Heart left ventricle (tissue), 16 donors: ENCODE results near the gene CTNNA1. TPM values are rescaled to one million over a fixed set of nuclear protein-coding genes. Genes with fewer than 3 reads are reported as not detected.

ENCODE experiments used
- ATAC-seq, 4 donors: fragments of 200-7000 bp; cut with Tn5 transposase; one replicate each; pipeline ENCODE4 v1.9.1; 2020 to 2022; ENCODE audit warnings: moderate library complexity in 4 of 4, mild to moderate bottlenecking in 3 of 4, moderate number of reproducible peaks in 1 of 4
- DNase-seq, 5 donors: peaks; one replicate each; pipeline ENCODE4 v3.0.0-alpha.2; 2020
- H3K27ac ChIP-seq, 12 donors: fragments of 200-600 bp; sonication (generic) in 4 of 12; one replicate each; pipeline versions ENCODE4 v1.5.0 to v1.8.0; 2016 to 2022; ENCODE audit warnings: mild to moderate bottlenecking in 2 of 12
- H3K27me3 ChIP-seq, 9 donors: fragments of 200-600 bp; sonication (generic) in 2 of 9; one replicate each; pipeline versions ENCODE4 v1.5.1 to v1.8.0; 2016 to 2022; ENCODE audit warnings: mild to moderate bottlenecking in 3 of 9
- H3K36me3 ChIP-seq, 9 donors: fragments of 200-600 bp; sonication (generic) in 2 of 9; one replicate each; pipeline versions ENCODE4 v1.5.0 to v1.8.0; 2018 to 2022; ENCODE audit warnings: mild to moderate bottlenecking in 2 of 9
- H3K4me1 ChIP-seq, 12 donors: fragments of 200-600 bp; sonication (generic) in 4 of 12; one replicate each; pipeline versions ENCODE4 v1.5.0 to v1.8.0; 2016 to 2022; ENCODE audit warnings: mild to moderate bottlenecking in 3 of 12
- H3K4me3 ChIP-seq, 12 donors: fragments of 200-600 bp; sonication (generic) in 4 of 12; one replicate each; pipeline versions ENCODE4 v1.5.0 to v1.8.0; 2017 to 2022; ENCODE audit warnings: mild to moderate bottlenecking in 9 of 12, moderate library complexity in 4 of 12
- H3K9me3 ChIP-seq, 12 donors: fragments of 200-600 bp; sonication (generic) in 4 of 12; one replicate each; pipeline versions ENCODE4 v1.5.0 to v1.8.0; 2016 to 2022; ENCODE audit warnings: mild to moderate bottlenecking in 1 of 12
- POLR2A ChIP-seq, 2 donors: fragments of 450-650 bp; IDR thresholded peaks; one replicate each; pipeline ENCODE4 v1.6.1; 2017; ENCODE audit warnings: antibody characterized with exemption in 2 of 2, mild to moderate bottlenecking in 2 of 2, moderate library complexity in 2 of 2
- whole genome bisulfite sequencing, 4 donors: extraction: QIAGEN DNeasy Blood & Tissue Kit in 2 of 4; methylation state at CpG; one replicate each; pipeline versions ENCODE4 v1.1.5 to v1.1.7; 2013 to 2018; 5-methylcytosine and 5-hydroxymethylcytosine counted together
- intact Hi-C, 10 donors: fragments of 100-400 bp; cut with DNase I; formaldehyde crosslinking; loops; one replicate each; pipeline versions ENCODE4 v1.11.1 to v1.14.2; 2022
- polyA plus RNA-seq, 2 donors: library from polyadenylated mRNA; stranded (reverse); fragments of 200-250 nt; gene quantifications; one replicate each; pipeline ENCODE4 v1.2.3, GENCODE V29; 2013
- total RNA-seq, 9 donors: library from RNA; depleted of rRNA in 2 of 9; stranded (reverse); fragments of >200 nt in 2 of 9; fragmentation: NEBNext Ultra II Directional in 3 of 9; extraction: Animal tissue kit (Norgen Biotek cat#: 25700) in 3 of 9; gene quantifications; one replicate each; pipeline versions ENCODE4 v1.1.0 to v1.2.4, GENCODE V29; 2016 to 2023
- TF ChIP-seq, protein P1 (sequence below), 12 donors: fragments of 200-600 bp; sonication (generic) in 4 of 12; IDR thresholded peaks; one replicate each; pipeline versions ENCODE4 v1.5.0 to v1.8.0; 2018 to 2022; ENCODE audit warnings: antibody characterized with exemption in 12 of 12, mild to moderate bottlenecking in 5 of 12
- donor health status: ischemic (EF 13 %, LVEDD 7.1; RV severe dilation, severe dysfunction).
- donor health status: healthy with polysubstance abuse.
- donor health status: DM: no; HTN: yes; CAD: no.
- donor health status: DM: no; HTN: no; CAD: no.
- donor health status: ischemic (EF 25% LVEDD 6.9; RV normal size, moderate dysfunction).
- donor health status: ischemic (EF 25% LVEDD 5.7; RV mildly dilated, moderate dysfunction).
- donor health status: healthy.
- donor health status: DM: yes; HTN: yes; CAD: no.
- donor health status: ischemic (EF 35%, LVEDD 5.7; RV mildly dilated, moderate dysfunction).
- donor health status: nonischemic (EF 11% LVEDD 7.7; RV severe dilation, severe dysfunction).
- donor health status: DM: yes; HTN: yes; CAD: no.
- donor health status: PGD.
- donor health status: ischemic (EF 29% LVEDD 5.4; RV normal size, mild dysfunction).
- donor health status: nonischemic (EF 23%, LVEDD 6.1; RV moderate dilation, normal function).

Gene CTNNA1
- total and polyA plus RNA-seq, 11 donors, result 140 to 460 (median 399) TPM

- ATAC-seq, result peak in 2 of 4 donors; percentile 15 to 33
- peaks cover 0 to 82% (median 51%) of the 10 kb centered on the region in 12 donors for H3K4me1 ChIP-seq
- no peak for TF ChIP-seq POLR2A (IDR thresholded peaks at IDR 0.05)
- TF ChIP-seq, protein P1, sequence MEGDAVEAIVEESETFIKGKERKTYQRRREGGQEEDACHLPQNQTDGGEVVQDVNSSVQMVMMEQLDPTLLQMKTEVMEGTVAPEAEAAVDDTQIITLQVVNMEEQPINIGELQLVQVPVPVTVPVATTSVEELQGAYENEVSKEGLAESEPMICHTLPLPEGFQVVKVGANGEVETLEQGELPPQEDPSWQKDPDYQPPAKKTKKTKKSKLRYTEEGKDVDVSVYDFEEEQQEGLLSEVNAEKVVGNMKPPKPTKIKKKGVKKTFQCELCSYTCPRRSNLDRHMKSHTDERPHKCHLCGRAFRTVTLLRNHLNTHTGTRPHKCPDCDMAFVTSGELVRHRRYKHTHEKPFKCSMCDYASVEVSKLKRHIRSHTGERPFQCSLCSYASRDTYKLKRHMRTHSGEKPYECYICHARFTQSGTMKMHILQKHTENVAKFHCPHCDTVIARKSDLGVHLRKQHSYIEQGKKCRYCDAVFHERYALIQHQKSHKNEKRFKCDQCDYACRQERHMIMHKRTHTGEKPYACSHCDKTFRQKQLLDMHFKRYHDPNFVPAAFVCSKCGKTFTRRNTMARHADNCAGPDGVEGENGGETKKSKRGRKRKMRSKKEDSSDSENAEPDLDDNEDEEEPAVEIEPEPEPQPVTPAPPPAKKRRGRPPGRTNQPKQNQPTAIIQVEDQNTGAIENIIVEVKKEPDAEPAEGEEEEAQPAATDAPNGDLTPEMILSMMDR (IDR thresholded peaks at IDR 0.05), result peak; percentile 36 to 68 (median 50)
These were observed 36.6 kb downstream of the CTNNA1 start for GRCh38 chr5:138789771-138790242.

GRCh38 chr5:138790684-138791083 lies 37.5 kb downstream of the CTNNA1 start:
- Histone ChIP-seq H3K9me3 (no peaks in the 10 kb centered on the region), H3K4me3 (no peak overlapping the region), H3K4me1 (peaks cover 0 to 88% (median 51%) of the 10 kb centered on the region in 12 donors), H3K27me3 (no peaks in the 10 kb centered on the region), H3K36me3 (peaks cover 0 to 26% (median 15%) of the 10 kb centered on the region in 9 donors), H3K27ac (peak overlapping the region in 3 of 12 donors; percentile 5 to 20 (median 18))
- intact Hi-C loops, result no loop called here
- TF ChIP-seq, protein P1 (IDR thresholded peaks at IDR 0.05), result no peak
- TF ChIP-seq POLR2A (IDR thresholded peaks at IDR 0.05), result no peak
- peak in 3 of 4 donors; percentile 35 to 65 (median 48) for ATAC-seq
- no peak for DNase-seq
- 38 to 57% (median 43%) methylated on average over 1 of the region's 1 CpG for WGBS, 4 donors

More at GRCh38 chr5:138789771-138790242, 36.6 kb downstream of the CTNNA1 start:
- H3K4me3 ChIP-seq, result no peak overlapping the region
- no peaks in the 10 kb centered on the region for H3K9me3 ChIP-seq
- intact Hi-C loops, result no loop called here
- no peak for DNase-seq
- no peak overlapping the region for H3K27ac ChIP-seq
- peaks cover 0 to 33% (median 17%) of the 10 kb centered on the region in 9 donors for H3K36me3 ChIP-seq
- H3K27me3 ChIP-seq, result no peaks in the 10 kb centered on the region

- Histone ChIP-seq H3K4me1 (peaks cover 0 to 90% (median 55%) of the 10 kb centered on the region in 12 donors), H3K27ac (no peak overlapping the region), H3K27me3 (no peaks in the 10 kb centered on the region), H3K36me3 (peaks cover 0 to 11% (median 0%) of the 10 kb centered on the region in 9 donors), H3K9me3 (no peaks in the 10 kb centered on the region), H3K4me3 (no peak overlapping the region)
- intact Hi-C loops, result no loop called here
- peak in 1 of 4 donors; percentile 24 for ATAC-seq
- 48 to 52% (median 51%) methylated on average over 4 of the region's 4 CpGs for WGBS, 4 donors
- TF ChIP-seq, protein P1 (IDR thresholded peaks at IDR 0.05), result no peak
- TF ChIP-seq POLR2A (IDR thresholded peaks at IDR 0.05), result no peak
- no peak for DNase-seq
These were observed 39.1 kb downstream of the CTNNA1 start for GRCh38 chr5:138792195-138792790.

DNA sequence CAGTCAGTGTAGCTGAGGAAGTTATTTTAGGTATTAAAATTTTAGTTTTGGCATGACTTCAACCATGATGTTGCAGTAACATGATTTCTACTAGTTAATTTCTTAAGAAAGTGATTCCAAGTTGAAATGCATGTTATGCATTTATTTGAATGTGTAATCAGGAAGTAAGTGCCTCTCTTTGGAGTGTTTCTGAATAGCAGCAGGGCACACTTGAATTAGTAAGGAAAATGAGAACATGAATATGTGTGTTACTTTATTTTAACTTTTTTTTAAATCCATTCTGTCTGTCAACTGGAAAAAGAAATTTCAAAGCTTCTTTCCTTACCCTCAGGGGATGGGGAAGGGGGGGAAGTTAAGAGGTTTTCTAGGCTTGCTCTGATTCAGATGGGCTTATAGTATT lies 40.4 kb downstream of the CTNNA1 start:
- no peak for TF ChIP-seq POLR2A (IDR thresholded peaks at IDR 0.05)
- intact Hi-C loops, result no loop called here
- Histone ChIP-seq H3K4me3 (no peak overlapping the region), H3K27ac (no peak overlapping the region), H3K27me3 (no peaks in the 10 kb centered on the region), H3K4me1 (peaks cover 0 to 90% (median 57%) of the 10 kb centered on the region in 12 donors), H3K36me3 (peaks cover 0 to 2% (median 0%) of the 10 kb centered on the region in 9 donors), H3K9me3 (no peaks in the 10 kb centered on the region)
- no peak for DNase-seq
- no peak for ATAC-seq
